ENCODE measurements around the gene PPY.
"Not testable (repeated sequence)": the region's sequence is repeated elsewhere in the genome, so short reads cannot be mapped to it uniquely, and the experiment has no call there.

The PPY gene

GRCh38 chr17:43901861-43902589, 40.3 kb downstream of the PPY start:
- no peak for FAIRE-seq

- FAIRE-seq = no peak
These were observed 41.2 kb downstream of the PPY start for GRCh38 chr17:43900858-43901754.

- FAIRE-seq = no peak
These were observed 42.0 kb downstream of the PPY start for GRCh38 chr17:43900183-43900857.

DNA sequence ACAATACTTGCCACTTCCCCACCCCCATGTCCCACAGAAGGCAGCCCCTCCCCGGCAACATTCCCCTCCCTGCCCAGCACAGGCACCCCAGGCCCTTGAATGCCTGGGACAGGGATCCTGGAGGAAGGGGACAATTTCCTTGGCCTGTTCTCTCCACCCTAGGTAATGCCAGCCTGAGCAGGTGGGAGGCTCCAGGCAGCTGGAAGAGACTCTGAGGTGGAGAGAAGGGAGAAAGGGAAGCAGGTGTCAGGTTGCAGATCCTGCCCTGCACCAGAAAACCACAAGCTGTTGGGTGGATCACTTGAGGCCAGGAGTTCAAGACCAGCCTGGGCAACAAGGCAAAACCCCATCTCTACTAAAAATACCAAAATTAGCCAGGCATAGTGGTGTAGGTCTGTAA, 43.8 kb downstream of the PPY start:
- FAIRE-seq = no peak

DNA sequence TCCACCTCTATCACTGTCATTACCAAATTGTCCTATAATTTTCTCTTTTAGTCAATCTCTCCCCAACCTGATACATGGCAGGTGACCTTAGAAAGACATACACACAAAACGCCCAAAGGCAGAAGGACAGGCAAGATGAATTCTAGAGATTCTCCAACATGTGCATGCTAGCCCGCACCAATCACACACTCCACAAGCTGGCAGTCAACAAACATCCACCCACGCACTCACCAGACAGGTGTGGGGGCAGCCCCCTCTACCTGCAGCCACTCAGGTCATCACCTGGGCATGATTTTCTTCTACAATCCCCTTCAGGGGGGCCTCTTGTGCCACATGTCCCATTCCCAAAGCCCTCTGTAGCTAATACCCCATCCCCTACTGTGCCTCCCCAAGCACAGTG, 44.4 kb downstream of the PPY start:
- no peak for FAIRE-seq

- FAIRE-seq = not testable (repeated sequence)
These were observed 47.8 kb downstream of the PPY start for GRCh38 chr17:43894494-43894893.

GRCh38 chr17:43892647-43892952, 49.7 kb downstream of the PPY start:
- FAIRE-seq = no peak

DNA sequence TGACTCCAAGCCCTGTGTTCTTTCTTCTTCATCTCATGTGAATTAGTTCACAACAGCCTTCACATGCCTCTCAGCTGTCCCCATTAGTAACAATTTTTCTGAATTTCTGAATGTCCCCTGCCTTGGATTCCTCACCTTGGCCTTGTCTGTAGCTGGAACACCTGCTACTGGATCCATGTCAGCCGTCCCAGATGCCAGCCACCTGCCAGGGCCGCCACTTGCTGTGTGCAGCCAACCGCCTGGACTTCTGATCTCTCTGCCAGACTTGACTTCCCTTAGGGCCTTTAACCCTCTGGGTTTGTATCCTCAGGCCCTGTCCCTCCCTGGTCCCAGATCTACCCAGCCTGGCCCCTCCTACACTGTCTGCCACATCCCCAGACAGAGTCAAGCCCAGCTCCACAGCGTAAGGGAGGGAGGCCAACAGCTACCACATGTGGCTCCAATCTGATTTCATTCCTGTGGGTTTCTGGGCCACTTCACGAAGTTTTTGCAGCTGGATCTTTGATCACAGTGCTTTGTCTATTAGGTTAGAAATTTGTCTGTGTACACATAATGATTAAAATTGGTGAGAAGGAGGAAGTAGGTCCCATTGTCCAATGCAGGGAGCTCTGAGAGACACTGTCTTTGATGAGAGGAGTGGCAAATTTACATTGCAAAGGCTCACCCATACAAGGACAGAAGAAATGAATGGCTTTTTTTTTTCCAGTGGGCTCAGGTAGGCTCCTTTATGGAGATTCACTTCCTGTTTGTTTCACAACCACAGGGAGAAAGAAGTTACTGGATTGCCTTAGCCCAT, 50.2 kb downstream of the PPY start:
- no peak for FAIRE-seq

Data from A204.1 (cell line).